Testis (tissue), 3 donors: Measurements from ENCODE around the gene GALNT17. TPM values are rescaled to one million over a fixed set of nuclear protein-coding genes. Genes with fewer than 3 reads are reported as not detected.

ENCODE experiments used
- DNase-seq: peaks from one replicate; pipeline ENCODE4 v3.0.0-alpha.2; 2019
- H3K27ac ChIP-seq, 2 donors: fragments of 200-600 bp; sonication (generic); one replicate each; pipeline ENCODE4 v1.5.1; 2019
- H3K27me3 ChIP-seq: fragments of 200-600 bp; sonication (generic); one replicate; pipeline ENCODE4 v1.5.1; 2019
- H3K36me3 ChIP-seq: fragments of 200-600 bp; sonication (generic); one replicate; pipeline ENCODE4 v1.5.1; 2017; ENCODE audit warnings: low read depth; ENCODE audit errors: missing control alignments
- H3K4me1 ChIP-seq: fragments of 200-600 bp; sonication (generic); one replicate; pipeline ENCODE4 v1.5.1; 2019
- H3K4me3 ChIP-seq, 2 donors: fragments of 200-600 bp; sonication (generic); one replicate each; pipeline ENCODE4 v1.5.1; 2017 to 2019
- H3K9me3 ChIP-seq: fragments of 200-600 bp; sonication (generic); one replicate; pipeline ENCODE4 v1.5.1; 2017
- POLR2A ChIP-seq: fragments of 450-650 bp; IDR thresholded peaks from one replicate; pipeline ENCODE4 v1.6.1; 2017; ENCODE audit warnings: antibody characterized with exemption, mild to moderate bottlenecking, moderate library complexity
- WGBS, 2 donors: methylation state at CpG; one replicate each; pipeline ENCODE4 v1.1.5; 2018; 5-methylcytosine and 5-hydroxymethylcytosine counted together
- intact Hi-C: fragments of 100-400 bp; cut with DNase I; formaldehyde crosslinking; loops from one replicate; pipeline ENCODE4 v1.15.1; 2023; ENCODE audit warnings: low total_unique reads
- polyA plus RNA-seq: library from polyadenylated mRNA; stranded (reverse); fragments of 350-450 nt; fragmentation: Illumina TruSeq; extraction: RNeasy Lipid Tissue Mini Kit (QIAGEN cat#74804); gene quantifications from one replicate; pipeline ENCODE4 v1.2.3, GENCODE V29; 2014; ENCODE audit warnings: low read depth, low replicate concordance; ENCODE audit not compliant: insufficient read depth
- total RNA-seq, 2 donors: library from RNA; depleted of rRNA; stranded (reverse); fragments of >200 nt; gene quantifications; one replicate each; pipeline ENCODE4 v1.2.3, GENCODE V29; 2016
- TF ChIP-seq, protein P1 (sequence below), 3 experiments: fragments of 450-650 bp in 2 of 3; fragments of 200-600 bp in 1 of 3; sonication (generic) in 1 of 3; IDR thresholded peaks; one replicate each; pipeline ENCODE4 v1.5.1; 2016 to 2019; ENCODE audit warnings: antibody characterized with exemption in 3 of 3, mild to moderate bottlenecking in 2 of 3, moderate library complexity in 1 of 3

Gene GALNT17
- total and polyA plus RNA-seq, 3 donors from 2014 or later: 10.9 to 39.1 (median 29.4) TPM

DNA sequence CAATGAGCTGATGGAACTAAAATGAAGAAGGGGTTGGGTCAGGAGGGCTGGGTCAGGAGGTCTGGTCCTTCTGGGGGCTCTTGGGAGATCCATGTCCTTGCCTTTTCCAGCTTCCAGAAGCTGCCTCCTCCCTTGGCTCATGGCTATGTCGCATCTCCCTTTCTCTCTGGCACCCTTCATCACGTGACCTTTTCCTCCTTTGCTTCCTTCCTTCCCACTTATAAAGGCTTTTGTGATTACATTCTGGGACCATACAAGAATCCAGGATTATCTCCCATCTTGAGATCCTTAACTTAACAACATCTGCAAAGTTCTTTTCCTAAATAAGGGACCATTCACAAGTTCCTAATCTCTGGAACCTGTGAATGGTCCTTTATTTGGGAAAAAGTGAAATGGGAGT is 290.2 kb downstream of the GALNT17 start:
- no peaks in the 10 kb centered on the region for H3K4me1 ChIP-seq
- no peaks in the 10 kb centered on the region for H3K9me3 ChIP-seq
- H3K4me3 ChIP-seq: no peak overlapping the region
- H3K27me3 ChIP-seq: no peaks in the 10 kb centered on the region
- TF ChIP-seq POLR2A: no peak
- TF ChIP-seq, protein P1, sequence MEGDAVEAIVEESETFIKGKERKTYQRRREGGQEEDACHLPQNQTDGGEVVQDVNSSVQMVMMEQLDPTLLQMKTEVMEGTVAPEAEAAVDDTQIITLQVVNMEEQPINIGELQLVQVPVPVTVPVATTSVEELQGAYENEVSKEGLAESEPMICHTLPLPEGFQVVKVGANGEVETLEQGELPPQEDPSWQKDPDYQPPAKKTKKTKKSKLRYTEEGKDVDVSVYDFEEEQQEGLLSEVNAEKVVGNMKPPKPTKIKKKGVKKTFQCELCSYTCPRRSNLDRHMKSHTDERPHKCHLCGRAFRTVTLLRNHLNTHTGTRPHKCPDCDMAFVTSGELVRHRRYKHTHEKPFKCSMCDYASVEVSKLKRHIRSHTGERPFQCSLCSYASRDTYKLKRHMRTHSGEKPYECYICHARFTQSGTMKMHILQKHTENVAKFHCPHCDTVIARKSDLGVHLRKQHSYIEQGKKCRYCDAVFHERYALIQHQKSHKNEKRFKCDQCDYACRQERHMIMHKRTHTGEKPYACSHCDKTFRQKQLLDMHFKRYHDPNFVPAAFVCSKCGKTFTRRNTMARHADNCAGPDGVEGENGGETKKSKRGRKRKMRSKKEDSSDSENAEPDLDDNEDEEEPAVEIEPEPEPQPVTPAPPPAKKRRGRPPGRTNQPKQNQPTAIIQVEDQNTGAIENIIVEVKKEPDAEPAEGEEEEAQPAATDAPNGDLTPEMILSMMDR (IDR thresholded peaks at IDR 0.05): no peak
- intact Hi-C loops: no loop called here
- no peaks in the 10 kb centered on the region for H3K36me3 ChIP-seq
- H3K27ac ChIP-seq: no peak overlapping the region
- WGBS, 2 donors: 67 to 90% methylated on average over 2 of the region's 2 CpGs
- DNase-seq: no peak

DNA sequence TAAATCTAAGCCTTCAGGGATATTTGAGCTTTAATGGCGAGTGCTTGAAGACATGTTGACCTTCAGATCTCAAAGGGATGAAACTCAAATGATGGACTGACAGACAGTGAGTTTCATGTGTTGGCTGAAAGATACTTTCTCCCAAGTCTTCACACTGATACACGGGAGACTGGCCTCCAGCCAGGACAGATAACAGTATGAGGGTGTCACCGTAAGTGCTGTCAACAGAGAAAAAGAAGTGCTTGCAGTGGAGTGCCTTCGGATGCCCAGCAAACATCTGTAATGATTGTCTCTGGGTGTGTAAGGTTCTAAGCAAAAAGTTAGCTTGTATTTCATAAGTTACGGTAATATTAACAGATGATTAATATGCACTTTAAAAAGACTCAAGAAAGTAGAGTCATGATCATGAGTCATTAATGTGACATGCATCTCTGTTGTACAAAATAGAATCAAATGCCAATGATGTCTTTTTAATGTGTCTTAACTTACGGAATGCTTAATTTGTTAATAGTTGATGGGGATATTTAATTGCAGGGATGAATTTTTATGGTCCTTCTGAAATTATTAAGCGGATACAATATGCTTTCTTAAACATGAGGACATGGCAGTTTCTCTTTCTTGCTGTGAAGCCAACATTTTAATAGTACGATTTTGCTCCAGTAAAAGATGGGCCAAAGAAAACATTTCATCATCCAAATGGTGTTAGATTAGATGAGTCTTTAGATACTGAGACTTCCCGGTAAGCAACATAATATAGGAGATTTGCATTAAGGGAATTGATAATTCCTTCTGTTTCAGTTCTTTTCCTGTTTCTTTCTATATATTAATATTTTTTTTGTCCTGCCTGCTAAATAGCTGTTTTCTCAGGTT is 292.5 kb downstream of the GALNT17 start:
- intact Hi-C loops: no loop called here
- no peaks in the 10 kb centered on the region for H3K36me3 ChIP-seq
- no peak overlapping the region for H3K27ac ChIP-seq
- no peak for TF ChIP-seq POLR2A
- TF ChIP-seq, protein P1 (IDR thresholded peaks at IDR 0.05): no peak
- 59 to 65% methylated on average over 9 of the region's 9 CpGs for WGBS, 2 donors
- no peak overlapping the region for H3K4me3 ChIP-seq
- H3K4me1 ChIP-seq: no peaks in the 10 kb centered on the region
- H3K9me3 ChIP-seq: no peaks in the 10 kb centered on the region
- DNase-seq: peak; percentile 22
- no peaks in the 10 kb centered on the region for H3K27me3 ChIP-seq

DNA sequence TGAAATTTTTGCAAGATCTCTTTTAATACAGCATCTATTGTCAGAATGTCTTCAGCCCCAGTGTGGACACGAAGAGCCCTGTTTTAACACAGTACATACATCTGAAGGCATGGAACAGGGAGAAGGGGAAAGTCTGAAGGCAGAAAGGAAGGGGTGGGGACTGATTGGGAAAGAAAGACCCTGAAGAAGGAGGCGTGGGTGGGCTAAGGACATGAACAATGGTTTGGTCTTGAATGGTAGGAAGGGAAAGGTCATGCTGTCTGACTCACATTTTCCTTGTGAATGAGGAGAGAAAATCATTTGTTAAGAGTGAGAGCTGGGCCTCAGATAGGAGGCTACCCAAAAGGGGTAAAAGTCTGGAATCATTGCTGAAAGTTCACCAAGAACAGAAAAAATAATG is 297.1 kb downstream of the GALNT17 start:
- TF ChIP-seq, protein P1 (IDR thresholded peaks at IDR 0.05): no peak
- no peak for TF ChIP-seq POLR2A
- Histone ChIP-seq H3K27me3 (no peaks in the 10 kb centered on the region), H3K27ac (no peak overlapping the region), H3K36me3 (no peaks in the 10 kb centered on the region), H3K4me3 (no peak overlapping the region), H3K4me1 (no peaks in the 10 kb centered on the region), H3K9me3 (no peaks in the 10 kb centered on the region)
- intact Hi-C loops: no loop called here
- 73 to 86% methylated on average over 2 of the region's 2 CpGs for WGBS, 2 donors
- no peak for DNase-seq

DNA sequence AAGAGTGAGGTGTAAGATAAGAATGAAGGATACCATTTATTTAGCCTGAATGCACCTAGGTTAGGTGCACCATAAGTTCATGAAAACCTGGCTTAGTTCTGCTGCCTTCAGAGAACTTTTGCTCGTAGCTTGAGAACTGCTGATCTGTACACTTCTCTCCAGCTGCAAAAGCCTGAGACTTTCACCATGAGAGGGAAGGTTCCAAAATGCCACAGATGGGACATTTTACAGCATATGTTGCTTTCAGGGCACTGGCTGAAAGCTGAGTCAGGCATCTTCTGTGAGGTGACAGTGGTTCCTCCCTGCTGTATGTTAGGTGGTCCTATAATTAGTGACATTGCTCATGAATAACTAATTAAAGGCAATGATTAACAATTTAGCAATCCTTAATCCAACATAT is 298.3 kb downstream of the GALNT17 start:
- no peak for DNase-seq
- no peaks in the 10 kb centered on the region for H3K4me1 ChIP-seq
- H3K9me3 ChIP-seq: no peaks in the 10 kb centered on the region
- H3K36me3 ChIP-seq: no peaks in the 10 kb centered on the region
- H3K27ac ChIP-seq: no peak overlapping the region
- TF ChIP-seq, protein P1 (IDR thresholded peaks at IDR 0.05): no peak
- TF ChIP-seq POLR2A: no peak
- H3K27me3 ChIP-seq: no peaks in the 10 kb centered on the region
- intact Hi-C loops: no loop called here
- WGBS, 2 donors: 79 to 81% methylated on average over 1 of the region's 1 CpG
- no peak overlapping the region for H3K4me3 ChIP-seq

DNA sequence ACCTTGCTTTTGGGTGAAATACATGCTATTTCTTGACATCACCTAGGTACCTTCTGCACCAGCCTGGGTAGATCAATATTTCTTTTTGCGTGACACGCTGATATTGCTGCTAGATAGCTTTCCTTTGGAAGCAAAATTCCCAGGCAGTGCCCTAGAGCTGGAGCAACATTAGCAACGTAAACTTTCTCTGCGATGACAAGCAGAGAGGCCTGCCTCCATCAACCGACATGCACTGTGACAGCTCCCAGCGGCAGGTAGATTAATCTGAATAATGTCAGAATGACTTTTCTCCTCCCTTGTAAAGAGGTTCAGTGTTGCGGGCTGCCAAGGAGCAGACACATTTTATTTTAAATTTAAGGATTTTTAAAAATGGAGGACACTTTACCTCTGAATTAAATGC is 307.4 kb downstream of the GALNT17 start:
- Histone ChIP-seq H3K27ac (no peak overlapping the region), H3K36me3 (no peaks in the 10 kb centered on the region), H3K4me1 (no peaks in the 10 kb centered on the region), H3K9me3 (no peaks in the 10 kb centered on the region), H3K4me3 (no peak overlapping the region), H3K27me3 (no peaks in the 10 kb centered on the region)
- intact Hi-C loops: no loop called here
- TF ChIP-seq POLR2A: no peak
- TF ChIP-seq, protein P1 (IDR thresholded peaks at IDR 0.05): no peak
- DNase-seq: no peak
- 87 to 89% methylated on average over 7 of the region's 7 CpGs for WGBS, 2 donors
